ENCODE measurements around the gene SOX8. TPM values are rescaled to one million over a fixed set of nuclear protein-coding genes. Genes with fewer than 3 reads are reported as not detected.

Gene SOX8
- total RNA-seq, 5 donors from 2014 or later (not counting 1 experiment from before 2014, with no cell fraction given), result 4.7 to 5.9 (median 5.1) TPM

DNA sequence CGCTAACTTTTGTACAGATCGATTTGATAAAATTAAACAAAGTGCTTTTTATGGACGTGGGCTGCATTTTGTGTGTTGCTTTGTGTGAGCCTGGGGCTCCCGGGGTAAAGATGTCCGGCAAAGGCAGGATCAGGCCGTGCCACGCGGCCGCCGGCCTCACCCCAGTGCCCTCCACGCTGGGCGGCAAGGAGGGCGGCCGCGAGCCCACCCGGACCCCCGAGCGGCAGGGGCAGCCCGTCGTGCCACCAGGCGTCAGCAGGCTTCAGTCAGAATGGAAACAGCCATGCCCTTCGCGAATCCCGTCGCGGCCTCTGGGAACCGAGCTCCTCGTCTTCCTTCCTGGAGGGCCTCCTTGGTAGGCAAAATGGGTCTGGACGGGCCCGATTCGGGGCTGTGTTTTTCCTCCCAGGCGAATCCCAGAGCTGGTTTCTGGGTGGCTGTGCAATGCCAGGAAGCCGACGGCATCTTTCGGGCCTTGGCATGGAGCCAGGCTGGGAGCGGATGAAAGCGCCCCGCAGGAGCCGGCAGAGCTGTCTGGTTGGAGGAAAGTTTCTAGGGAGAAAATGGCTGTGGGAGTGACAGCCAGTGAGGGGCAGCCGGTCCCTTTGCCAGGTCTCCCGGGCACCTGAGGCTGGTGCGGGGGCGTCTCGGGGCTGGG is 5.5 kb downstream of the SOX8 start:
- ChIA-PET CTCF (no interaction called here), POLR2A (no interaction called here)
- Histone ChIP-seq H3K4me3 (ENCODE audit: control insufficient read depth in 1 of 2, extremely low read depth in 1 of 2, low read length in 1 of 2) (no peak overlapping the region), H3K27ac (ENCODE audit: low read length) (no peak overlapping the region), H3K4me1 (ENCODE audit: control insufficient read depth in 1 of 2, extremely low read depth in 1 of 2, insufficient read depth in 2 of 2, low read length in 2 of 2) (peaks cover 3 to 6% of the 10 kb centered on the region in 2 experiments), H3K27me3 (replicated peaks in 1 of 2; ENCODE audit: control insufficient read depth in 2 of 2, extremely low read depth in 1 of 2, insufficient read depth in 2 of 2, low read length in 1 of 2) (peaks cover 0 to 10% of the 10 kb centered on the region in 2 experiments), H3K36me3 (ENCODE audit: control insufficient read depth in 2 of 2, extremely low read depth in 1 of 2, insufficient read depth in 1 of 2, low read length in 1 of 2) (no peaks in the 10 kb centered on the region), H3K9me3 (no peaks in the 10 kb centered on the region)
- WGBS (ENCODE audit: insufficient coverage), result 93% methylated on average over 32 of the region's 44 CpGs
- ATAC-seq (replicated peaks in 1 of 4), result no peak
- no peaks in the 10 kb centered on the region for H3K9me3 Mint-ChIP-seq
- H3K36me3 Mint-ChIP-seq, result no peaks in the 10 kb centered on the region
- peaks cover 0 to 4% (median 2%) of the 10 kb centered on the region in 3 donors for H3K4me1 Mint-ChIP-seq
- DNase-seq, result no peak
- H3K4me3 Mint-ChIP-seq, result no peak overlapping the region
- H3K27ac Mint-ChIP-seq, result no peak overlapping the region
- no peaks in the 10 kb centered on the region for H3K27me3 Mint-ChIP-seq

DNA sequence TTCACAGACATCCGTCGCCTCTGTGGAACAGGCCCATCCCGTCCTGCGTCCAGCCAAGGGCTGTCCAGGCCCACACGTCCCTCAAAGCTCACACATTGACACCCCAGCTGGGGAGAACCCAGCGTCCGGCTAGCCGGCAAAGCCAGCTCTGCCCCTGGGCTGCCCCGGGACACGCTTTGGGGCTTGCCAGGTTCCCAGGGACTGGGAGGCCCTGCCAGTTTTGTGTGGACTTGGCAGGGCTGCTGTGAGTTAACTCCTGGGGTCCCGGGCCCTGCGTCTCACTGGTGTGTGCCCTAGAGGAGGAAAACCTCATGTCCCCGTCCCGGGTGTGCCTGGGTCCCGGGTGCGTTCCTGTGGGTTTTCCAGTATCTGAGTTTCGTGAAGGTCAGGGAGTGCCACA is 6.3 kb downstream of the SOX8 start:
- DNase-seq (no peak), ATAC-seq (replicated peaks in 1 of 4) (no peak)
- ChIA-PET POLR2A (no interaction called here), CTCF (no interaction called here)
- 86% methylated on average over 12 of the region's 17 CpGs for WGBS (ENCODE audit: insufficient coverage)
- no peaks in the 10 kb centered on the region for H3K9me3 Mint-ChIP-seq
- H3K4me3 Mint-ChIP-seq, result no peak overlapping the region
- H3K27ac Mint-ChIP-seq, result no peak overlapping the region
- no peaks in the 10 kb centered on the region for H3K27me3 Mint-ChIP-seq
- H3K36me3 Mint-ChIP-seq, result no peaks in the 10 kb centered on the region
- H3K4me3 ChIP-seq (ENCODE audit: control insufficient read depth in 1 of 2, extremely low read depth in 1 of 2, low read length in 1 of 2), result no peak overlapping the region
- peaks cover 0 to under 1% (median 0%) of the 10 kb centered on the region in 3 donors for H3K4me1 Mint-ChIP-seq
- H3K27ac ChIP-seq (ENCODE audit: low read length), result no peak overlapping the region
- peaks cover 0 to 4% of the 10 kb centered on the region in 2 experiments for H3K27me3 ChIP-seq (replicated peaks in 1 of 2; ENCODE audit: control insufficient read depth in 2 of 2, extremely low read depth in 1 of 2, insufficient read depth in 2 of 2, low read length in 1 of 2)
- no peaks in the 10 kb centered on the region for H3K36me3 ChIP-seq (ENCODE audit: control insufficient read depth in 2 of 2, extremely low read depth in 1 of 2, insufficient read depth in 1 of 2, low read length in 1 of 2)
- no peaks in the 10 kb centered on the region for H3K9me3 ChIP-seq
- no peaks in the 10 kb centered on the region for H3K4me1 ChIP-seq (ENCODE audit: control insufficient read depth in 1 of 2, extremely low read depth in 1 of 2, insufficient read depth in 2 of 2, low read length in 2 of 2)

DNA sequence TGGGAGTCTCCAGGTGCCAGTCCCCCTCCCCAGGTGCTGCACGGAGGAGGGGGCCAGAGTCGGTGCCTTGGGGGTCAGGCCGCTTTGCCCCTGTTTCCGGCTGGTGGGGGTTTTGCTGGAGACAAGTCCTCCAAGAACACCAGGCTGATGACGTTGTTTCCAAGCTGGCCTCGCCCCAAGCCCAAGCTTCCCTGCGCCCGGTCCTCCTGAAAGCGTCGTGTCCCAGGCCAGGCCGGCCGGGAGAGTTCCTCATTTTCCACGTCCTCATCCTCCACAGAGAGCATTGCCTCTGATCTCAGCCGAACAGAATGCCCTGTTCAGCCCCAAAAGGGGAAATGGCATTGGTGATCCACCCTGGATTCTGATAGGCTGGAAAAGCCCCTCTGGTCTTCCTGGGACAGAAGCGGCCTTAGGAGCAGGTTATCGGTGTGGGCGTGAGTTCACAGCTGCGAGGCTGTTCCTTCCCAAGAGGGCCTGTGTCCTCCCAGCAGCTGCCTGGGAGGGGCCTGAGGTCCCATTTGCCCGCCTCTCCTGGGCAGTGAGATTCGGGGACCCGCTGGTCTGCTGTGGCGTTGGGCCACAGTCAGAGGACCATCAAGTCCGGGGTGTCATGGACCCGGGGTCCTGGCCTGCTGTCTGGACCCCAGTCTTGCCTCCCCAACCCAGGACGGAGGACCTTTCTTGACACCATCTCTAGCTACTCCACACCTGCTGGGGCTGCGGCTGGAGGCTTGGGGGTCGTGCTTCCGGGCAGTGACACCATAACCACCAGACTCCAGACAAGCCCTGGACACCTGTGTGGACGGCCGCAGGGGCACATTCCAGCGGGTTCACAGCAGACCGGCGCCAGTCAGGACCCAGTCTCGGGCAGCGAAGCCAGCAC is 7.1 kb downstream of the SOX8 start:
- Histone ChIP-seq H3K36me3 (ENCODE audit: control insufficient read depth in 2 of 2, extremely low read depth in 1 of 2, insufficient read depth in 1 of 2, low read length in 1 of 2) (no peaks in the 10 kb centered on the region), H3K4me1 (ENCODE audit: control insufficient read depth in 1 of 2, extremely low read depth in 1 of 2, insufficient read depth in 2 of 2, low read length in 2 of 2) (no peaks in the 10 kb centered on the region), H3K27ac (ENCODE audit: low read length) (no peak overlapping the region), H3K9me3 (no peaks in the 10 kb centered on the region), H3K27me3 (replicated peaks in 1 of 2; ENCODE audit: control insufficient read depth in 2 of 2, extremely low read depth in 1 of 2, insufficient read depth in 2 of 2, low read length in 1 of 2) (no peaks in the 10 kb centered on the region), H3K4me3 (ENCODE audit: control insufficient read depth in 1 of 2, extremely low read depth in 1 of 2, low read length in 1 of 2) (no peak overlapping the region)
- Mint-ChIP-seq H3K9me3 (no peaks in the 10 kb centered on the region), H3K4me1 (no peaks in the 10 kb centered on the region), H3K27me3 (no peaks in the 10 kb centered on the region), H3K4me3 (no peak overlapping the region), H3K36me3 (no peaks in the 10 kb centered on the region), H3K27ac (no peak overlapping the region)
- CTCF ChIA-PET, result no interaction called here
- 79% methylated on average over 33 of the region's 35 CpGs for WGBS (ENCODE audit: insufficient coverage)
- POLR2A ChIA-PET, result no interaction called here
- ATAC-seq (replicated peaks in 1 of 4) (no peak), DNase-seq (no peak)

DNA sequence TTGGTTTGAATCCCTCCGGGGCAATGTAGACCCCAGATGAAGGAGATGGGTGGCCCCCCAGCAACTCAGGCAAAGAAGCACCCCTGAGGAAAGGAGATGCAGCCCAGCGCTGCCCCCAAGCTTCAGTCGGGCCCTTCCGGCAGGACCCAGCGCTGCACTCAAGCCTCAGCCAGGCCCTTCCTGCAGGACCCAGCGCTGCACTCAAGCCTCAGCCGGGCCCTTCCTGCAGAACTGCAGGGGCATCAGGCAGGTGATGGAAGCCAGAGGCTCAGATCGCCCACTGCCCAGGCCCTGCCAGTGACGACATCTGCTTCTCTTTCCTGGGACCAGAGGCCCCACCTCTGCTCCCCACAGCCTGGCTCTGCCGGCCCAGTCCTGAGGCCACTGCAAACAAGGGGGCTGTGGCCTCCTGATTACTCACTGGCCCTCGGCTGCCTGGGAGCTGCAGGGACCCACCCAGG is 7.8 kb downstream of the SOX8 start:
- Mint-ChIP-seq H3K27me3 (no peaks in the 10 kb centered on the region), H3K9me3 (no peaks in the 10 kb centered on the region), H3K27ac (no peak overlapping the region), H3K36me3 (no peaks in the 10 kb centered on the region), H3K4me3 (no peak overlapping the region), H3K4me1 (no peaks in the 10 kb centered on the region)
- Histone ChIP-seq H3K4me3 (ENCODE audit: control insufficient read depth in 1 of 2, extremely low read depth in 1 of 2, low read length in 1 of 2) (no peak overlapping the region), H3K27me3 (replicated peaks in 1 of 2; ENCODE audit: control insufficient read depth in 2 of 2, extremely low read depth in 1 of 2, insufficient read depth in 2 of 2, low read length in 1 of 2) (no peaks in the 10 kb centered on the region), H3K27ac (ENCODE audit: low read length) (no peak overlapping the region), H3K36me3 (ENCODE audit: control insufficient read depth in 2 of 2, extremely low read depth in 1 of 2, insufficient read depth in 1 of 2, low read length in 1 of 2) (no peaks in the 10 kb centered on the region), H3K9me3 (no peaks in the 10 kb centered on the region), H3K4me1 (ENCODE audit: control insufficient read depth in 1 of 2, extremely low read depth in 1 of 2, insufficient read depth in 2 of 2, low read length in 2 of 2) (no peaks in the 10 kb centered on the region)
- 94% methylated on average over 10 of the region's 11 CpGs for WGBS (ENCODE audit: insufficient coverage)
- ChIA-PET CTCF (no interaction called here), POLR2A (no interaction called here)
- DNase-seq (no peak), ATAC-seq (replicated peaks in 1 of 4) (no peak)

DNA sequence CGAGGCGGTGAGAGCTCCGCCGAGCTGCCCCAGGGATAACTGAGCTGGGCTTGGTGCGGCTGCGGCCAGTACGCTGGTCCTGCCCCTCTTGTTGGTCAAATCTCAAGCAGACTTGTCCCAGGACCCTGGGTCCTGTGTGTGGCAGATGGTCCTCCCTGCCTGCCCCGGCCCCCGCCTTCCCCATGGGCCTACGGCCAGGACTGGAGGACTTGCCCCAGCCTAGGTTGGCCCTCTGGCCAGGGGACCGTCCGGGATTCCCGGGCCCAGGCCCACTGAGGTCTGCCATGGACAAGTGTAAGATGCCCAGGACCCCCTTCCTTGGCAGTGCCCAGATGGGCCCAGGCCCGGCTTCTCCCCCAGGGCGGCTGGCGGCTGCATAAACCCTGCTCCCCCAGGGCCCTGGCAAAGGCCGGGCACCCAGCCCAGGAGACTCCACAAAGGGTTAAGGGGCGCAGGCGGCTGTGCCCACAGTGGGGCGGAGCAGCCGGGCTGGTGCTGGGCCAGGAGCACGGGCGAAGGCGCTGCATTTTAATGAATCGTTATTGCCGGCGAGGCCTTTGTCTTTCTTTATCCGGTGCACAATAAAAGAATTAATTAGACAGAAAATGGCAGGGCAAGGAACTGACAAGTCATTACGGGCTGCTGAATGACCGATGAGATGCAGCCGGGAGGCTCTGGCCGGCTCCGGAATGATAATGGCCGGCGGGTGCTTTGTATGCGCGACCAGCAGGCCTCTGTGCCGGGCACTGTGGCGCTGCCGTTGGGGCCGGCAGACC is 9.1 kb downstream of the SOX8 start:
- H3K27ac Mint-ChIP-seq, result no peak overlapping the region
- H3K36me3 Mint-ChIP-seq, result no peaks in the 10 kb centered on the region
- H3K9me3 Mint-ChIP-seq, result no peaks in the 10 kb centered on the region
- no peak overlapping the region for H3K4me3 Mint-ChIP-seq
- Histone ChIP-seq H3K4me3 (ENCODE audit: control insufficient read depth in 1 of 2, extremely low read depth in 1 of 2, low read length in 1 of 2) (no peak overlapping the region), H3K4me1 (ENCODE audit: control insufficient read depth in 1 of 2, extremely low read depth in 1 of 2, insufficient read depth in 2 of 2, low read length in 2 of 2) (peaks cover 0 to 1% of the 10 kb centered on the region in 2 experiments), H3K36me3 (ENCODE audit: control insufficient read depth in 2 of 2, extremely low read depth in 1 of 2, insufficient read depth in 1 of 2, low read length in 1 of 2) (no peaks in the 10 kb centered on the region), H3K9me3 (no peaks in the 10 kb centered on the region), H3K27ac (ENCODE audit: low read length) (no peak overlapping the region), H3K27me3 (replicated peaks in 1 of 2; ENCODE audit: control insufficient read depth in 2 of 2, extremely low read depth in 1 of 2, insufficient read depth in 2 of 2, low read length in 1 of 2) (no peaks in the 10 kb centered on the region)
- no peaks in the 10 kb centered on the region for H3K27me3 Mint-ChIP-seq
- POLR2A ChIA-PET, result no interaction called here
- H3K4me1 Mint-ChIP-seq, result peaks cover 5 to 12% (median 11%) of the 10 kb centered on the region in 3 donors
- ATAC-seq (replicated peaks in 1 of 4) (no peak), DNase-seq (no peak)
- CTCF ChIA-PET, result no interaction called here
- 94% methylated on average over 39 of the region's 41 CpGs for WGBS (ENCODE audit: insufficient coverage)

DNA sequence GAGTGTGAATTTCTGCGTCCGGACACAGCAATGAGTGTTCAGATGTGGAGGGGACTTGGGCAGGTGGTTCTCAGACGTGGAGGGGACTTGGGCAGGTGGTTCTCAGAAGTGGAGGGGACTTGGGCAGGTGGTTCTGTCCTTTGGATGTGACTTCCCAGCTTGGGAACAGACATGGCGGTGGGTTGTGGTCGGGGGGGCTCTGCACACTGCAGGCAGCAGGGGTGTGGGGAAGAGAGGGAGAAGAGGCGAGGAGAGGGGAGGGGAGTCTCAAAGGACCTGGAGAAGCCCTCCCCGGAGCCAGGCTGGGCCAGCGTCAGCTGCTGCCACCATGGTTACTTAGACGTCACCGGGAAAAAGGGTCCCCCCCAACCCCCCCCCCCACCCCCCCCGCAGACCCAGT is 9.8 kb downstream of the SOX8 start:
- H3K4me1 ChIP-seq (ENCODE audit: control insufficient read depth in 1 of 2, extremely low read depth in 1 of 2, insufficient read depth in 2 of 2, low read length in 2 of 2), result peaks cover 0 to 8% of the 10 kb centered on the region in 2 experiments
- ChIA-PET POLR2A (no interaction called here), CTCF (interaction anchor here in 1 of 2 donors (0.5 kb wide), 1 partner anchor 10 kb away, joined by 3 read pairs; no protein-coding TSS in a partner anchor)
- H3K9me3 ChIP-seq, result no peaks in the 10 kb centered on the region
- H3K9me3 Mint-ChIP-seq, result no peaks in the 10 kb centered on the region
- no peaks in the 10 kb centered on the region for H3K27me3 Mint-ChIP-seq
- 88% methylated on average over 4 of the region's 11 CpGs for WGBS (ENCODE audit: insufficient coverage)
- no peak overlapping the region for H3K4me3 ChIP-seq (ENCODE audit: control insufficient read depth in 1 of 2, extremely low read depth in 1 of 2, low read length in 1 of 2)
- ATAC-seq (replicated peaks in 1 of 4) (no peak), DNase-seq (no peak)
- no peak overlapping the region for H3K27ac Mint-ChIP-seq
- no peaks in the 10 kb centered on the region for H3K36me3 ChIP-seq (ENCODE audit: control insufficient read depth in 2 of 2, extremely low read depth in 1 of 2, insufficient read depth in 1 of 2, low read length in 1 of 2)
- H3K36me3 Mint-ChIP-seq, result no peaks in the 10 kb centered on the region
- H3K27me3 ChIP-seq (replicated peaks in 1 of 2; ENCODE audit: control insufficient read depth in 2 of 2, extremely low read depth in 1 of 2, insufficient read depth in 2 of 2, low read length in 1 of 2), result peaks cover 0 to under 1% of the 10 kb centered on the region in 2 experiments
- peaks cover 12 to 18% (median 17%) of the 10 kb centered on the region in 3 donors for H3K4me1 Mint-ChIP-seq
- no peak overlapping the region for H3K4me3 Mint-ChIP-seq
- no peak overlapping the region for H3K27ac ChIP-seq (ENCODE audit: low read length)

Data from T-cell (primary cell).